AG20443 (cell line): ENCODE data around the gene DDIAS.
A peak's percentile ranks its signal among the peaks of the same experiment; 100 is the strongest.
"Not testable (repeated sequence)": the region's sequence is repeated elsewhere in the genome, so short reads cannot be mapped to it uniquely, and the experiment has no call there.

Experiments used
- DNase-seq: peaks from one replicate; pipeline ENCODE4 v3.0.0; 2012; ENCODE audit warnings: low spot score, mixed read lengths

Gene DDIAS, protein sequence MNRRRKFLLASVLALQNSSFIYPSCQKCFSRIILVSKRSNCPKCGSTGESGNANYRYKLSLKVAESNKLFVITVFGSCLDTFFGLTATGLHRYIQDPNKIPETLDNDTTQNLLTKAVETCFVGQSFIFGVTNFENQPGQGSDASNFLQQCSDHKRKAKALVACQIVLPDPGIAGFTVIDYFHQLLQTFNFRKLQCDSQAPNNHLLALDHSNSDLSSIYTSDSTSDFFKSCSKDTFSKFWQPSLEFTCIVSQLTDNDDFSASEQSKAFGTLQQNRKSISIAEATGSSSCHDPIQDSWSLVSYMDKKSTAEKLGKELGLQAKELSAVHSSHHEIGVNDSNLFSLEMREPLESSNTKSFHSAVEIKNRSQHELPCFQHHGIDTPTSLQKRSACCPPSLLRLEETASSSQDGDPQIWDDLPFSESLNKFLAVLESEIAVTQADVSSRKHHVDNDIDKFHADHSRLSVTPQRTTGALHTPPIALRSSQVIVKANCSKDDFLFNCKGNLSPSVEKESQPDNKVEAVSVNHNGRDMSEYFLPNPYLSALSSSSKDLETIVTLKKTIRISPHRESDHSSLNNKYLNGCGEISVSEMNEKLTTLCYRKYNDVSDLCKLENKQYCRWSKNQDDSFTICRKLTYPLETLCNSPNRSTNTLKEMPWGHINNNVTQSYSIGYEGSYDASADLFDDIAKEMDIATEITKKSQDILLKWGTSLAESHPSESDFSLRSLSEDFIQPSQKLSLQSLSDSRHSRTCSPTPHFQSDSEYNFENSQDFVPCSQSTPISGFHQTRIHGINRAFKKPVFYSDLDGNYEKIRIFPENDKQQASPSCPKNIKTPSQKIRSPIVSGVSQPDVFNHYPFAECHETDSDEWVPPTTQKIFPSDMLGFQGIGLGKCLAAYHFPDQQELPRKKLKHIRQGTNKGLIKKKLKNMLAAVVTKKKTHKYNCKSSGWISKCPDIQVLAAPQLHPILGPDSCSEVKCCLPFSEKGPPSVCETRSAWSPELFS

DNA sequence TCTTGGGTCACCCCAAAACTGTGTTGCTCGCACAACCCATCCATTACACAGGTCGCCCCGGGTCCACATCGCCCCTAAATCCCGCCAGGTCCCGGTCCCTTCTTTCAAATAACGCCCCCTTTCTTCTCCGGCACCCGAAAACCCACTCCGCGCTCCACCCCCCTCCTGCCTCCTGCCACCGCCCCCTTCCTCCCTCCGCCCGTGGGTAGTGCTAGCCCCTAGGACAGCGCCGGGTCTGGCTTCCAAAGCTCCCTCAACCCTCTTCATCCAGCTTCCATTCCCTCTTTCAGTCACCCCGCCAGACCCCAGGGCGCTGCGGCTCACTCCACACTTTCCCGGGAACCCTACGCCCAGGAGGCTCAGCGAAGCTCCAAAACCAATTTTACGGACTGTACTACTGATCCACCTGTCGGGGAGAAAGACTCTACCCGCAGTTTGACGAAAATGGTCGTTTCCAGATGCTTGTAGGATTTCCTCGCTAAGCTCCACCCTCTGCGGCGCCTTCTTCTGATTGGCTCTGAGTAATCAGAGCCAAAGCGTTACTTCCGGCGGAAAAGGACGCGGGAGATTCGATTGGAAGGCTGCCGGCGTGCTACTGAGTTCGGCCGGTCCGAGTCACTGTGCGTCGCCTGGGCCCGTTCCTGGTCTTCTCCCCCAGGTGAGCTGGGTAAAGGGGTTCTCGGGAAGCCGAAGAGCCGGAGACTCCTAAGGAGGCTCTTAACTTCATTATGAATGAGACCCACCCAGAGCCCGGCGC, at the start of gene DDIAS:
Gene DDIAS, plus strand, starts transcription at position 572 of the 757 bp plus-strand sequence. CDS start 13,003 bp downstream, outside the sequence.
- peak; percentile 96 for DNase-seq

DNA sequence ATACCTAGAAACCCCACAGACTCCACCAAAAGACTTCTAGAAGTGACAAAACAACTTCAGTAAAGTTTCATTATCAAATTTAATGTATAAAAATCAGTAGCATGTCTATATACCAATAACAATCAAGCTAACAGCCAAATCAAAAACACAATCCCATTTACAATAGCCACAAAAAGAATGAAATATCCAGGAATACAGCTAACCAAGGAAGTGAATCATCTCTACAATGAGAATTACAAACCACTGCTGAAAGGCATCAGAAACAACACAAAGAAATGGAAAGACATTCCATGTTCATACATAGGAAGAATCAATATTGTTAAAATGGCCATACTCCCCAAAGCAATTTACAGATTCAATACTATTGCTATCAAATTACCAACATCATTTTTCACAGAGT, 47.3 kb upstream of the DDIAS start:
- DNase-seq: no peak

DNA sequence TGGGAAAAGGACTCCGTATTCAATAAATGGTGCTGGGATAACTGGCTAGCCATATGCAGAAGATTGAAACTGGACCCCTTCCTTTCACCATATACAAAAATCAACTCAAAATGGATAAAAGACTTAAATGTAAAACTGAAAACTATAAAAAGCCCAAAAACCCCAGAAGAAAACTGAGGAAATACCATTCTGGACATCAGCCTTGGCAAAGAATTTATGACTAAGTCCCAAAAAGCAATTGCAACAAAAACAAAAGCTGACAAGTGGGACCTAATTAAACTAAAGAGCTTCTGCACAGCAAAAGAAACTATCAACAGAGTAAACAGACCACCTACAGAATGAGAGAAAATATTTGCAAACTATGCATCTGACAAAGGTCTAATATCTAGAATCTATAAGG, 46.6 kb upstream of the DDIAS start:
- not testable (repeated sequence) for DNase-seq

DNA sequence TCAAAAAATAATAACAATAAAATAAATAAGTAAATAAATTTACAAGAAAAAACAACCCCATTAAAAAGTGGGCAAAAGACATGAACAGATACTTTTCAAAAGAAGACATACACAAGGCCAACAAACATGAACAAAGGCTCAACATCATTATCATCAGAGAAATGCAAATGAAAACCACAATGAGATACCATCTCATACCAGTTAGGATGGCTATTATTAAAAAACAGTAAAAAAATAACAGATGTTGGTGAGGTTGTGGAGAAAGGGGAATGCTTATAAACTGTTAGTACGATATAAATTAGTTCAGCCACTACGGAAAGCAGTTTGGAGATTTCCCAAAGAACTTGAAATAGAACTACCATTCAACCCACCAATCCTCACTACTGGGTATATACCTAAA, 45.9 kb upstream of the DDIAS start:
- DNase-seq: no peak

DNA sequence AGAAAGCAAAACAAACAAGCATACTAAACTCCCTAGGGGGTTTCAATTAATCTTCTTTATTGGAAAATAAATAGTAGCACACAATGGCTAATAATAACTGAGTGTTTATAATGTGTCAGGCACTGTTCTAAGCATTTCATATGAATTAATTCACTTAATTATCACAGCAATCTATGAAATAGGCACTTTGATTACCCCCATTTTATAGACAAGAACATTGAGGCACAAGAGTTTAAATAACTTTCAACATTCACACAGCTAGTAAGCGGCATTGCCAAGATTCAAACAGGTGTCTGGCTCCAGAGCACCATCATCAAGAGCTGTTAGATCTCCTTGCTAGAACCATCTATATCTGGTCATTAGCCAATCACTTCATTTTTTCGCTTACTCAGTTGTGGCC, 44.4 kb upstream of the DDIAS start:
- no peak for DNase-seq

DNA sequence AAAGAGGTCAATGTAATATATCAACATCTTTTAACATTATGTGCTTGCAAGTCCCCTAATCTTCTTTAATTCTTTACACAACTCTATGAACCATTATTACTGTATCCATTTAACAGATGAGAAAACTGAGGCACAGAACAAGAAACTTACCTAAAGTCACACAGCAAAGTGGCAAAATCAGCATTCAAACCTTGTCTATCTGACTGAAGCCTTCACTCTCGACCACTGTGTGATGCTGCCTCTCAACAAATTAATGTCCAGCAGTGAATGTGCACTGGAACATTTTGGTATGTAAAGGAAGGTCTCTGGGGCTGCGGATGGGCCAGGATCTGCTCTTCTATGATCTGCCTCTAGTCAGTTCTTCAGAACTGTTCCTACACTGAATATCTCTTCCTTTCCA, 43.4 kb upstream of the DDIAS start:
- DNase-seq: no peak

DNA sequence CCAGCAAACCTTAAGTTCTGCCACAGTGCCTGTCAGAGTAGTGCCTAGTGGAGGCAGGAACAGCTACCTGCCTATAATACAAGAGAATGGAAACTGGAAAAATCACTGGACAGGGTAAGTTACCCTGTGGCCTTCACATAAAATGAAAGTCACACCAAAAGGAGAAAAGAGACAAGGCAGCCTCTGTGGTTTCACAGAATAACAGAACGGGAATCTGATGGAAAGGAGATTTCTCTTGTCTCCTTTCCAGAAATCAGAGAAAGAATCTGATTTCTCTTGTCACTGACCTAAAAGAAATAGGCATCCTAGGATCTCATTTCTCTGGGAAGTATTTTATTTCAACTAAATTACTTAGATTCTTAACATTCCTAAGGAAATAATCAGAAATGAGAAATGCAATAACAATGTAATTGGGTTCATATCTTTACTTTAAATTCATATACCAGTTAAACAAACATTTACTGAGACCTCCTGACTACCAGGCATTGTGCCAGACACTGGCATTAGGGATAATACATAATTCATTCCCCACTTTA, 42.9 kb upstream of the DDIAS start:
- peak; percentile 30 for DNase-seq

DNA sequence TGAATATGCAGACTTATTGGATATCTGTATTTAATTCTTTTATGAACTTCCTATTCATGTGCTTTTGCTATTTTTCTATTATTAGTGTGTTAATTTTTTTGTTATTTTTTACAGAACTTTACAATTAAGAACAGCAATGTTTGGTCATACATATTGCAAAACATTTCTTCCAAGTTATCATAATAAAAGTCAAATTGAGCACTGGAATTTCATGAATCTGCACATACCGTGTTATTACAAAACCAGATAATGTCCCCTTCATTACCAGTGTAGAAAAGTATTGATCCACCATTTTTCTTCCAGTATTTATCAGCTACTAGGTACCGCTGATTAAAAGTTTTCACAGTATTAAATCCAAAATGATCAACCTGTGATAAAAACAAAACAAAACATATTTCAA, 41.8 kb upstream of the DDIAS start:
- no peak for DNase-seq

DNA sequence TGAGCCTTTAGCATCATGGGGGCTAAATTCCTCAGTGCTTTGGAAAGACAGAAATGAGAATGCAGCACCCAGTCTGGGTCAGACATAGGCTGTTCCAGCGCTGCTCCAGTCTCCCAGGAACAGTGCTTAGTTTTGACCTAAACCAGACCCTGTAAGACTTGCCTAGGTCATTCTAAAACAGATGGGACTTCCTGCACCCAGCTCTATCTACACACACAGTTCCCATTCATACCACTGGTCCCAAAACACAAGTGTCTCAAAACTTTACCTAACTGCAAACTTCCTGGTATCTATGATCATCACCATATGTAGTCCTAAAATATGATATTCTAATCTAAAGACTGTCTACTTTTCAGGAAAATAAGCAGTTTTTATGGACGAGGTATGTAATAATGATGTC, 39.2 kb upstream of the DDIAS start:
- no peak for DNase-seq

DNA sequence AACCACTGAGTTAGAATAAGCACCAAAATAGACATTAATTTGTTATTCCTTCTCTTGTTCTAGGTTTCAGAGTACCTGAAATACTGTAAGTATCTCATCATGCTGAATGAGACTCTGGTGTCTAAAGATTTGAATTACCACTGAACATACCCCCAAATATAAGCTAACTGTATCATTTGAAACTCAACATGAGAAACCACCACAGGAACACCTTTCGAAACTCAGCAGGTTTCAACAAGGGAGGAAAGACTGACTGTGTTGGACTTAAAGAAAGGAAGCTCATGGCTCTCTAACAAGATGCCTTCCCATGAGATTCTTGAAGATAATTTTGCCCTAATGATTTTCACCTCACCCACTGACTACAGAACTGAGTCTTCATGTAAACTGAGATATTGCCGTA, 38.3 kb upstream of the DDIAS start:
- no peak for DNase-seq

DNA sequence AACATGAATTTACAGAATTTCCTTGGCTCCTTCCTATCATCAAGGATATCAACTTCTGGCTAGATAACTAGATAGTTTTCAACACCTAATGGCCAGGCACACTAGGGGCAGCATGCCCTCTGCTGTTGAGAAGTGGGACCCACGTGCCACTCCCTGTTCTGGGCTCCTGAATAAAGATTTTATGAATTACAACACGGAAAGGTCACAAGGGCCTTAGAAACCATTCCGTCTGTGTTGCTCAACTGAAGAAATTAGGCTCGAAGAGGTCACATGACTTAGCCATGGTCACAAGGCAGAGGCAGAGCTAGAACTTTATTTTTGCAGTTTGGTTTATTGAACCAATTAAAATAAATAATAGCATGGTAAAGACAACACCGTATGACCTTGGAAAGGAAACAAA, 37.3 kb upstream of the DDIAS start:
- peak; percentile 66 for DNase-seq

DNA sequence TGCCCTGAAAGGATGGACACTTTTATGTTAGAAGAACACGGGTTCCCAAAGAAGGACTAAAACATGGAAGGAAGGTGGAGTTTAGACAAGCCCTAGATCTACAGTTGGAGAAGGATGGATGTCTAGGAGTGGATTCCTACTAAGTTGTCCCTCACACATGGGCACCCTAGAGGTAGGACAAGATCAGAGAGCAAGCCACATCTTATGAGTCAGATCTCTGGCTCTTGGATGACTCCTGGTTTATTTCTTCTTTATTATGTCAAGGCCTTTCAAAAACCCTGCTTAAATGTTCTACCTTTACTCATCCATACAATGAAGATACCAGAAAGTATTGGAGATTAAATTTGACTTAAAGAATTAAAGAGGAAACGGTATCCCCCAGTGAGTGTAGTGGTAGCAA, 35.7 kb upstream of the DDIAS start:
- DNase-seq: peak; percentile 18

DNA sequence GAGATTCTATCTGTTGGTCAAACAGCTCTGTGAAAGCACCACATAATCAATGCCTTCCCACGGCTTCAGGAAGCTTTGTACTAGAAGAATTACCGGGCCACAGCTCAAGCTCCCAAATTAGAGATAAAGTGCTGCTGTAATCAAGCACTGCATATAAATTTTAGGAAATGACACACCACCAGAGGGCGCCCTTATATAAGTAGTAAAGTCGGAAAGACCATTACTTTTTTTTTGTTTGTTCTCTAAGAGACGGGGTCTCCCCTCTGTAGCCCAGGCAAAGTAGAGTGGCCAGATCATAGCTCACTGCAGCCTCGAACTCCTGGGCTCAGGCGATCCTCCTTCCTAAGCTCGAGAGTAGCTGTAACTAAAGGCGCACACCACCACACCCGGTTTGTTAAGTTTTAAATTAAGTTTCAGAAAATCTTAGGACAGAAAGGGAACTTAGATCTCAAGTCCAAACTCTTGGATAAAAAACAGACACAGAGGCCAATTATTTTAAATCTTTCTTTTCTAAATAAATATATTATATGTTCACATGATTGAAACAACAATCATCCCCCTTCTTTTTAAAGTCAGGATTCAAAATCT, 33.9 kb upstream of the DDIAS start:
- peak; percentile 59 for DNase-seq

DNA sequence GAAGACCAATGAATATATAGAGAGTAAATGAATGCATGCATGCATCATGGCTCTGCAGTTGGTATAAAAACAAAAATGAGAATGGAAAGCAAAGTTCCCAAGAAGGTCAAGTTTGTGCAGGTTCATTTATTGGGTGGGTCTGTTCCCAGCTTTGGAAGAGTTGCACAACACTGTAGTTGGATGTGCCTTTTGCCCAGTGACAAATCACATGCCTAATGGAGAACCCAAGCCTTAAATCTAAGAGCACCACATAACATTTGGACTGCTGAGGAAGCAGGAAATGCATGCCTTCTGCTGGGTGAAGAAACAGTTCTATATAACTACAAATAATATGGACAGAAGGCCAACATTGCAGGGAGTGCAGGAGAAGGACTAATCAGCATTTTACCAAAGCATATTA, 31.9 kb upstream of the DDIAS start:
- peak; percentile 11 for DNase-seq

DNA sequence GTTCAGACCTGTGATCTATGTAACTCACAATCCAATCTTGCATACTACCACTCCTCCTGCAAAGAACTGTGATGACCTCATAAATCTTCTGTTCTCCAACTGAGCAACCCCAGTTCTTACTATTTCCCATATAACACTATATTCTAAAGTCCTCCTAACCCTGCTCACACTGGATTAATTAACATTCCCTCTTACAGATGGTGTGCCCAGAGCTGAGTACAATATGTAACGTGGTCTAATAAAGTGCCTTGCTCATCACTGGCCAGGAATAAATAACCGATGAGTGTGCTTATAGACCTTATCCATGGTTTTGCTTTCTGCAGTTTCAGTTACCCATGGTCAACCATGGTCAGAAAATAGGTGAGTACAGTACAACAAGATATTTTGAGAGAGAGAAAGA, 29.9 kb upstream of the DDIAS start:
- no peak for DNase-seq

DNA sequence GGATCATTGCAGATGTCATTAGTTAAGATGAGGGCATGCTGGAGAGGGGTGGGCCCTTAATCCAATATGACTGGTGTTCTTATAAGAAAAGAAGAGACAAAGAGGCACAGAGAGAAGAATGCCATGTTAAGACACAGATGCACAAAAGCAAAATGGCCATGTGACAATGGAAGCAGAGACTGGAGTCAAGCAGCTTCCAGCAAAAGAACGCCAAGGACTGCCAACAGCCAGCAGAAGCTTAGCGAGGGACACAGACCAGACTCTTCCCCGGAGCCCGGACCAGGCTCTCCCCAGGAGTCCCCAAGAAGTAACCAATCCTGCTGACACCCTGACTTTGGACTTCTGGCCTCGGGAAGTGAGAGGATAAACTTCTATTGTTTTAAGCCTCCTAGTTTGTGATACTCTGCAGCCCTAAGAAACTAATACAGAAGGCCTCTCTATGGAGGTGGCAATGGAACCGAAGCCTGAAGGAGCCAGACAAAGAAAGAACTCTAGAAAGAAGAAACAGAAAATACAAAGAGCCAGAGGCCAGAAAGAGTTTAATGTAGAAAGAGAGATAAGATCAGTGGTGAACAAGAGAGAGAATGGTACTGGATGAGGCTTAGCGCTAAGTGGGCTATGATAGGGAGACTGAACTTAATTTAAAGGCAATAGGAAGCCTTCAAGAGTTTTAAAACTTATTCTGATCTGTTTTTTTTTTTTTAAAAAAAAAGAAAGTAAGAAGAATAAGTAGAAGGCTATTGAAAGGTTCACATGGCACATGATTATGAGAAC, 29.0 kb upstream of the DDIAS start:
- DNase-seq: no peak

DNA sequence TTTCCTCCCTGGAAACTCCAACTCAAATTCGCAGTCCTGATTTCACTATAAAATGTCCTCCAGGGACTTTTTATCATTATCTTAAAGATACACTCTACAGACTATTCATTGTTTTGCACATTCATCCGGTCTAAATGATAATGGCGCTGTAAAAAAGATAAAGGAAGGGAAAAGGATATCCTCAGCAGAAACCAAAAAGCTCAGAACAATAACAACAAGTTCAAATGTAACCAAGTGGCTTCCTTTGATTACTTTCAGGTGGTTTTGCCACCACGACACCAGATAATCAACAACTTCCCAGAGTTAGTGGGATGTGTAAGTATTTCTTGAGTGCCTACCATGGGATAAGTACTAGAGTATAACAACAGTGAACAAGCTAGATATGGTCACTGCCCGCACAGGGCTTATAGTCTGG, 27.6 kb upstream of the DDIAS start:
- no peak for DNase-seq

DNA sequence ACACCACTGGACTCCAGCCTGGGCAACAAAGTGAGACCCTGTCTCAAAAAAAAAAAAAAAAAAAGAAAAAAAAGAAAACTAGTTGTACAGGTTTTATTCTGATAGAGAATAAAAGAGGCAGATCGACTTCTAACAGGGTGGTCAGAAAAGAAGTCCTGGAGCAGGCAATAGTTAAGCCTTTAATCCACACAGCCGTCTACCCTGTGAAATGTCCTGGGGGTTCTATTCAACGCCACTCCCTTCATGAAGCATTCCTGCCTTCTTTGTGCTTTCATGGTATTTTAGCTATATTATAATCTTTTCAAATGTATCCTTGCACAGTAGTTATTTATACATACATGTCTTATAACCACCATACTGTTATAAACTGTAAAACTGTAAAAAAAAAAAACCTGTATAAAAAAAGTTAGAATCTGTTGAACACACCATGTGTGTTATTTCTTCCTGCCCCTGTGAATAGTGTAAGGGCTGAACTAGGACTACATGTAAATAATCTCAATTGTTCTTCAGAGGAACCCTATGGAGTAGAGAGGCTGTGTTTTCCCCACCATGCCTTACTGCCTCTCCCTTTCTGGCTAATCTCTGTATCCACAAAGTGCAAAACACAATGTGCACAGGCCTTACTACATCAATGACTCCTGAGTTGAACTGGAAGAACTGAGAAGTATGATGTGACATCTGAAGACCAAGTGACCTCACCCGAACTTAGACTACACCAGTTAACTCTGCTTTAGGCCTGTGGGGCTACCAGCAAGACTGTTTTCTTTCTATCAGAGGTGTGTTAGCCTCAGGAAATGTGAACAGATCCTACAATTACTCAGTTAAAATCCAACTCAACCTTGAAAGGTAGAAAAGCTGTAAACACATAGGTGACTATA, 26.7 kb upstream of the DDIAS start:
- no peak for DNase-seq

DNA sequence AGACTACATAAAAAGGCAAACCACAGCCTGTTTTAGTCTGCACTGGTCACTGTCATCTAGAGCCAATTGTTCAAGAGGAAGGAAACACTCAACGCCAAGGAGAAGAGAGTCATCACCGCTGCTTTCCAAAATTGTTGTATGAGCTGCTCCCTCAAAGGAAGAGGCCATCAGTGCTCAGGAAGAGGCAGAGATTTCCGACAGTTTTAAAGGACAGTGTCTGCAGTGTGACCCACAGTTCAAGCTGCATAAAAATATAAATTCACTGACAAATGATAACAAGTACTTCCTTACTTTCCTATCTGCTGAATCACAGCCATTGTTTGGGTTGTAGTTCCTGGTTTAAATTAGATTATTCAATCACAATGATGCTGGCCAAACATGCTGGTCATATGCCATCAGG, 17.7 kb upstream of the DDIAS start:
- DNase-seq: peak; percentile 36
